Stimulated activated CD4-positive, alpha-beta T cell treated with anti-CD3 and anti-CD28 coated beads, TNF-alpha, amount 100 ng/mL, for 1 hour (primary cell): ENCODE data around the gene EFHC2.
"Not testable (repeated sequence)": the region's sequence is repeated elsewhere in the genome, so short reads cannot be mapped to it uniquely, and the experiment has no call there.

Experiments used
- DNase-seq, 3 donors: peaks; one replicate each; pipeline ENCODE4 v3.0.0-alpha.2; 2020; ENCODE audit warnings: low read depth in 3 of 3, low spot score in 1 of 3

Gene EFHC2

DNA sequence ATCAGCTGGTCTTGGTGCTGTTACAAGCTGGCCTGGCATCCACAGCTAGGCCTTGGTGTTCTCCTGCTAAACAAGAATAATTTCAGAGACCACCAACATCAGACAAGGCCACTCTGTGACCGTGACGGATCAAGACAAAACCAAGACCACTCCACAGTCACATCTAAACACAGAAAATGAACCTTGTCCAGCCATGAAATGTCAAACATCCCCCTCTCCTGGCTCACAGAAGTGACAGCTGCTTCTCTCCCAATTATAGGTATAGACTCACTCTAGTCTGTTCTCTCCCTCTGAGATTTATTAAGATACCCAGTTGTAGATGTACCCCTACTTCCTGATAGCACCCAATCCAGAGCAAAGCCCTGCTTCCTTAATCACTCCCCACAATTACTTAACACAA is 40.4 kb downstream of the EFHC2 start:
- no peak for DNase-seq

DNA sequence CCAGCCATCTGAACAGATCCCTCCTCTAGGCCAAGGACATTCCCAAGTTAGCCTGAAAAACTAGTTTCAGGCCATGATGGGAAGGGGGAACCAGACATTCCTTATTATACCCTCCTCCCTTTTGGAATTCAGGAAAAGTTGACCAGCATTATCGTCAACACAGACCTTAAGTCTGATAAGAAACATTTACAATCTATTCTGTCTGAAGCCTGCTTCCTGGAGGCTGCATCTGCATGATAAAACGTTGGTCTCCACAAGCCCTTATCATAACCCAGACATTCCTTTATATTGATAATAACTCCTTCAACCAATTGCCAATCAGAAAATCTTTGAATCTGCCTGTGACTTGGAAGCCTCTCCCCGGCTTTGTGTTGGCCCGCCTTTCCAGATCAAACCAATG is 44.3 kb downstream of the EFHC2 start:
- DNase-seq = no peak

DNA sequence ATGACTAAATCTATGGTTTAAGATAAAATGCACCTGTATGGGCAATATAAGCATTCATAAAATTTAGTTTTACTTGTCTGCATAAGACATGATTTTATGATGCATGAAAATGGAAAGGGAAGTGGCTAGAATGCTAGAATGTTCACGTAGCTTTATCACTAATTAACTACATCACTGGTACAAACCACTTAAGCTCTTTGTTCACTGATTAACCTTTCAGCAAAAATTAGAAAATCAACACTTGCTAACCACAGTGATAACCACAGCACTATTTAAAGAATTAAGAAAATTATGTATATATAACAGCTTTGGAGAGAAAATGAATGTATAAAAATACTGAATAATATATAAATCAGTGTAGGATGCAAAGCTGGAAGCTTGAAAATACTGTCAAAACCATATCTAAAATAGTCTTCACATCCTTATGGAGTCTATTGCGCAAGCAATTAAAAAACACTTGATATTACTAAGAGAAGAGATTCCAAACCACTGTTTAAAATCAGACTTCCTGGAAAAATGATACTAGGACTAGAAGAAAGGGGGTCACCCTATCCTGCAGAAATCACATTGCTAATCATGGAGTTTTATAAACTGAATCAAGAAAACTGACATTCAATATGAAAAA is 51.9 kb downstream of the EFHC2 start:
- DNase-seq = no peak

DNA sequence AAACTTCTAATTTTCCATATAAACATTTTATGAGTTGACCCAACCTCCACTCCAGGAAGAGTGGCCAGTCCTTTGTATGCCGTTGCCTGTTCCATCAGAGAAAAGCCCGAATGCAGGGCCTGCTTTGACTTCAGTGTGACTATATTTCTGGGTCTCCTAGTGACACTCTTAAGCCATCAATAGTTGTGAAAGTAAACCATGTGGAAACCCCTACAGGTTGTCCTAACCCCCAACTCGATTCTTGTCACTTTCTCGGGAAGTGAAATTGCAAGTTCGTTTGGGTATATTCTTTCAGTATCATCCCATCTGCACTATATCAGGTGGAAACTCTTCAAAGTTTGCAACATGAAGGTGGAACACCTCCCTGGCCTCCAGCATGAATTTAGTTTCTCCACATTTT is 52.8 kb downstream of the EFHC2 start:
- no peak for DNase-seq

DNA sequence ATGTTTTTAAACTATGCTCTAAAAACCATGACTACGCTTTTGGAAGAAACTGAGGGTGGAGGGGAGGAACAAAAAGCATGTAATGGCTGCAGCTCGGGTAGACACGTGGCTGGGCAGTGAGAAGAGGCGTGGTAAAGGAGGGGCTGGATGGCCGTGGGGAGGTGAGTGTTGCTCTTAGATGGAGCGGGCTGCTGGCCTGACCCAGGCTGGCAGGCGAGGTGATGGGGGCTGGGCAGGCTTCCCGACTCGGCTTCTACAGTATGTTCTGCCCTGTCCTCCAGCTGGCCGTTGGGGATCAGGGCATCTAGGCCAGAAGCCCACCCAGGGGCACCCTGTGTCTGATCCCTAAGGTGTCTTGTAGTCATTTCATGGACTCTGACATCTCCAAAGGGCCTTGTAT is 60.7 kb downstream of the EFHC2 start:
- no peak for DNase-seq

DNA sequence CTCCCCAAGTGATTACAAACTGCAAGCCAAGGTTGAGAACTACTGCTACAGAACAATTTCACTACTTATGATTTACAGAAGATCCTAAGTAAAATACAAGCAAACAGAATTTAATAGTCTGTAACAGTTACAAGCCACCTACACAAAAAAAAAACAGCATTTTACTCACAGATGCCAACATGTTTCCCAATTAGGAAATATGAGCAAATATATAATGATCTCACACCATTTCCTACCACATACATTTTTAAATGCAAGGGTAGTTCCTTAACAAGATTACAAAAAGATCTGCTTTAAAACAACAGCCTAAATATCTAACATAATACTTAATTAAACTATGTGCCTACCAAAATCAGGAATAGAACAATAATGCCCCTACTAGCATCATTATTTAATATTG is 63.4 kb downstream of the EFHC2 start:
- DNase-seq = no peak

DNA sequence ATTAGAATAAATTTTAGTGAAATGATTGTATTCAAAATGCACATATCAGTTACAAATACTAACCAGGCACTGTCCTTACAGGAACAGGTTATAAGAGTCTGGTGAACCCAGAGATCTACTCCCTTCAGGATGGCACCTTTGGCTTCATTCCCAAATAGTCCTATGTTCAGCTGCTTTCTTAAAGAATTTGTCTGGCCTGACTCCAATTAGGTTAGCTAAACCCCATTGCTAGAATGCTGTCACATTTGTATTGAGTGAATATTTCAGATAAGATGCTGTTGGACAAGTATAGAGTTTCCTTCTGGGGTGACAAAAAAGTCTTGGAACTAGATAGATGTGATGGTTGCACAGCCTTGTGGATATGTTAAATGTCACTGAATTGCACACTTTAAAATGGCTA is 69.4 kb downstream of the EFHC2 start:
- DNase-seq = no peak

DNA sequence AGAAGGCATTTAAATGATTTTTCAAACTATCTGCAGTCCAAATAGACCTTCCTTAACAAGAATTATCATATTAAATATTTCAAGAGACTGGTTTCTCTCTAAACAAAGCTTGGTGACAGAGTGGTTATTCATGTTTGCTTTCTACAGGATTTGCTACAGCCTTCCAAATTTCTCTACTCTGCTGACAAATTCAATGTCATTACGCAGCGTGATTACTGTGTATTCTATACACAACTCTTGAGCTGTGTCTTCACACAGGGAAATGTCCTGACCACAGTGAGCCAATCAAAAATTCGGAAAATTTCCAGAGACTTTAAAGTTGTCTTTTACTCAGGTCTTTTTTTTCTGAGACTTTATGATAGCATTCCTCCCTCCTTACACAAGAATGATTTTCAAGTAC is 75.6 kb downstream of the EFHC2 start:
- DNase-seq = no peak

DNA sequence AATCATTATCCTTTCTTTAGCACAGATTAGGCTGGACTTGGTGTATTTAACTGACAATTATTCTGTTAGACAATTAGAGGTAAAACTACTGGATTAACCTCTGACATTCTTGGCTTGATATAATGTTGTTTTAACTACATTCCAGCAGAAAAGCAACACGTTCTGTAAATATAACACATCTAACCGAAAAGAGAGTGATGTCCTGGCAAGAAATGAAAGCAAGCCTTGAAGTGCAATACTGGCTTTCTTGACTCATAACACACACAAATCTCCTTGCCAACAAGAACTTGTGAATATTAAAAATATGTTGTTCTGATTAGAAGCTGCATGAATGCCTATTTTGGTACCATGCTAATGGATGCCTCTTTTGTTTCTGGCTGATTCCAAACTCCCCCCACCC is 76.4 kb downstream of the EFHC2 start:
- DNase-seq = no peak

DNA sequence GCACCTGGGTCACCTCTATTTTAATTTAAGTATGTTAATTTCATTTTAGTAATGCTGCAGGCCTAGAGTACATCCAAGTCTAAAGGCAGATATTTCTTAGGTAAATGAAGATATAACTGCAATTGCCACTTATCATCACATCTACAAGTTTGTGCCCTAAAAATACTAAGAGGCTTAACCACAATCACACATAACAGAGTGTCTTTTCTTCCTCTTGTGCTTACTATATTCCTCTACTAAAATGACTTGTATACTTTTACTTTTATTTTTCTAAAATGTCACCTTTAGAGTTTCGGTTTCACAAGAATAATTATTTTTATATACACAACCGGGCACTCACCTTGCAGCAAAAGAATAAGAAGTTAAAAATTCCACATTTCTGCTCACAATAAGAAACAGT is 77.9 kb downstream of the EFHC2 start:
- no peak for DNase-seq

DNA sequence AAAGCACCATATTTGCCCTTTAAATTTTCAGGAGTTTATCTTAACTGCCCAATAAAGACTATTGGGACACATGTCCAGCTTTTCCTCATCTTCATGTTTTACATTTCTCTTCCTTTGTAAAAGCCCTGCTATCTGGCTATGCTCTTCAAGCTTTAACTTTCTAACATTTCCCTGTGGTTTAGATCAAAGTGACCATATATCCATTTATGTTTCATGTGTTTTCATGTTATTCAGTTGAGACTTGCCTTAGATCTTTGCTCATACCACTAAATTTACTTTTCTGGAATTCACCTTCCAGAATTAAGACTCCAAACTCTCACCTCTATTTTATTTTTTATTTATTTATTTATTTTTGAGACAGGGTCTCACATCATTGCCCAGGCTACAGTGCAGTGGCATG is 78.5 kb downstream of the EFHC2 start:
- DNase-seq = no peak

DNA sequence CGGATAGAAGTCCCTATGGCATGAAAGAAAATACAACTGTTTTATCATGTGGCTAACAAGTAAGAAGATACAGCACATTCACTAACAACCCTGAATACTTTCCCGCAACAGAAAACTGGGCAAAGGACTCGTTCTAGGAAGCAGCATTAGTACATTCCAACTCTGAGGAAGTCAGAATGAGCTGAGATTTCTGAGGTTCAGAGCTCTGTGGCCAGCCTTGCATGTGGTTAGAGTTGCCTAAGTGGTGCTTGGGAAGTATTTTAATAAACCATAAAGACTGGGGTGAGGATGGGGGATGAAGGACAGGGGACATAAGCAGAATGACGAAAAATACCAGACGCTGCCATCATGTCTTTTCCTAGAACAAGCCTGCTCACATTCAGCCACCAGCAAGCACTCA is 82.2 kb downstream of the EFHC2 start:
- no peak for DNase-seq

DNA sequence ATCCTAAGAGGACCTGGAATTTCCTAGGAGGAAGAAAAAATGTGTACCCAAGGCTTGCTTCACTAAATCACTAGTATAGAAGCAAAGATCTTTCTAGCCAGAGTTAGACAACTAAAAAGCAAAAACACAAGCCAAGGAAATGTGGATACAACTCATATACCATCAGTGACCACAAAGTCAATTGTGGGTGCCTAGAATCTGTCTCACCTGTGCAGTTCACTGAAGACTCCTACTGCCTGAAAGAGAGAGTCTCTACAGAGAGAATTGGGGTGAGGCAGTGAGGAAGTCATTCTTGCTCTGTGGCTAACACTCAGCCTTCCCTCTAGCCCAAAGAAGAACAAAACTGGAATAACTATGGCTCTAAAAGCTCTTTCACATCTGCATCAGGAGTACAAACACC is 82.9 kb downstream of the EFHC2 start:
- DNase-seq = no peak

DNA sequence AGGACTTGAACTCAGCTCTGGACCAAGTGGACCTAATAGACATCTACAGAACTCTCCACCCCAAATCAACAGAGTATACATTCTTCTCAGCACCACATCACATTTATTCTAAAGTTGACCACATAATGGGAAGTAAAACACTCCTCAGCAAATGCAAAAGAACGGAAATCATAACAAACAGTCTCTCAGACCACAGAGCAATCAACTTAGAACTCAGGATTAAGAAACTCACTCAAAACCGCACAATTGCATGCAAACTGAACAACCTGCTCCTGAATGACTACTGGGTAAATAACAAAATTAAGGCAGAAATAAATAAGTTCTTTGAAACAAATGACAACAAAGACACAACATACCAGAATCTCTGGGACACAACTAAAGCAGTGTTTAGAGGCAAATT is 87.7 kb downstream of the EFHC2 start:
- DNase-seq = not testable (repeated sequence)

DNA sequence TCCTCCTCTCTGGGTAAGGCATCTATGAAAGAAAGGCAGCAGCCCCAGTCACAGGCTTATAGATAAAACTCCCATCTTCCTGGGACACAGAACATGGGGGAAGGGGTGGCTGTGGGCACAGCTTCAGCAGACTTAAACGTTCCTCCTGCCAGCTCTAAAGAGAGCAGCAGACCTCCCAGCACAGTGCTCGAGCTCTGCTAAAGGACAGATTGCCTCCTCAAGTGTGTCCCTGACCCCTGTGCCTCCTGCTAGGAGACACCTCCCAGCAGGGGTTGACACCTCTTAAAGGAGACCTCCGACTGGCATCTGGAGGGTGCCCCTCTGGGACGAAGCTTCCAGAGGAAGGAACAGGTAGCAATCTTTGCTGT is 89.9 kb downstream of the EFHC2 start:
- DNase-seq = no peak

DNA sequence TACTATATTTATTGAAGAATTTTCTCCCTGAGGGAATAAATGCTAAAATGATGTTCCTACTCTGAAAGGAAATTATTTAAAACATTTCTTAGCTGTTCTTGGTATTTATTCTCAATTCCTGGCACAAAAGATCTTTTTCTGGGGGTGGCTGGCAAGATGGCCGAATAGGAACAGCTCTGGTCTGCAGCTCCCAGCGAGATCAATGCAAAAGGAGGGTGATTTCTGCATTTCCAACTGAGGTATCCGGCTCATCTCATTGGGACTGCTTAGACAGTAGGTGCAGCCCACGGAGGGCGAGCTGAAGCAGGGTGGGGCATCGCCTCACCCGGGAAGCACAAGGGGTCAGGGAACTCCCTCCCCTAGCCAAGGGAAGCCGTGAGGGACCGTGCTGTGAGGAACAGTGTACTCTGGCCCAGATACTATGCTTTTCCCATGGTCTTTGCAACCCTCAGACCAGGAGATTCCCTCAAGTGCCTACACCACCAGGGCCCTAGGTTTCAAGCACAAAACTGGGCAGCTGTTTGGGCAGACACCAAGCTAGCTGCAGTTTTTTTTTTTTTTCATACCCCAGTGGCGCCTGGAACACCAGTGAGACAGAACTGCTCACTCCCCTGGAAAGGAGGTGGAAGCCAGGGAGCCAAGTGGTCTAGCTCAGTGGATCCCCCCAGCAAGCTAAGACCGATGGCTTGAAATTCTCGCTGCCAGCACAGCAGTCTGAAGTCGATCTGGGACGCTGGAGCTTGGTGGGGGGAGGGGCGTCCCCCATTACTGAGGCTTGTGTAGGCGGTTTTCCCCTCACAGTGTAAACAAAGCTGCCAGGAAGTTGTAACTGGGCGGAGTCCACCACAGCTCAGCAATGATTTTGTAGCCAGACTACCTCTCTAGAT is 90.5 kb downstream of the EFHC2 start:
- peak in 2 of 3 donors; percentile 31 to 43 for DNase-seq

DNA sequence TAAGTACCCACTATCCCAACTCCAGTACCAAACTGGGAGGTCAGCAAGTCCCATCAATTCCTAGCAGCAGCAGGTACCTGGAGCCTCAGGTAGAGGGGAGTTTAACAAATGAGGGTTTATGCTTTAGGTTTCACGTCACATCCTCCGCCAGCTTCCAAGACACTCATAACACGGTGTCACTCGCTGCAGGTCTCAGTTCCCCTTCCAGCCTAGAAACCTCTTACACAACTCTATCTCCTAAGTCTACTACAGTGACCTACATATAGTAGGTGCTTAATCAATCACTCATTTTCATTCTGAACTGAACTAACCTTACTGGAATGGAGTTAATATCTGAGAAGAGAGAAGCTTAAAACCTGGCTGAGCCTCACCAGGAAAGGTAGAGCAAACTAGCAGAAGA is 96.0 kb downstream of the EFHC2 start:
- DNase-seq = no peak

DNA sequence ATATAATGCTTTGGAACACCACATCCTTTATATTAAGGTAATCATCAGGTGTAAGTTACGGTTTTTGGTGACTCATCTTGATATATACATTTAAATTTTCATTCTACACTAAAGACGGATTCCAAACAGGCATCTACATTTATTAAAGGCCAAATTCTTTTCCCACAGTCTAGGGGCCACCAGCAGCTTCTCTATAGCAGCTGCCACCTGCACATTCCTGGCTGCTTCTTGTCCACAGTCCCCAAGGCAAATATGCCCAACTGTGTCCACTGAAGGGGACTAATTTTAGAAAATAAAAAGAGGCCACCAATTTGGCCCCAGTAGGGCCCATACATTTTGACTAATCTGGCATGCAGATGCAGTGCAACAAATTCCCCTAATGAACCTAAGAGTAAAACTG is 96.6 kb downstream of the EFHC2 start:
- no peak for DNase-seq

DNA sequence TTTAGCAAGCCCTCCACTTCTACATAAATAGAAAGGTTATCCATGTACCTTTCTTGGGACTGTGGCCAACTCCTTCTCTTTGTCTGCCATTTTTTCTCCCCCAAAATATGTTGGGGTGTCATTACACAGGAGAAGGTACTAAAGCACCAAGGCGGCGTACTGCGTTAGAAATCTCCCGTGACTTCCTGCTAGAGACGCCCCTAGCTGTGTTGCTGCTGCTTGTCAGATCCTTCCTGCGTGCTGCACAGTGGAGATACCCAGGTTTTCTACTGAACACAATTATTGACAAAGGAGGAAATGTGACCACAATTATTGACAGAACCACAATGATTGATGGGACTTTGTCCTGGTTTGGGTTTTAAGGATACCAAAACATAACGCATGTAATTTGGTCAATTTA is 97.7 kb downstream of the EFHC2 start:
- DNase-seq = no peak

DNA sequence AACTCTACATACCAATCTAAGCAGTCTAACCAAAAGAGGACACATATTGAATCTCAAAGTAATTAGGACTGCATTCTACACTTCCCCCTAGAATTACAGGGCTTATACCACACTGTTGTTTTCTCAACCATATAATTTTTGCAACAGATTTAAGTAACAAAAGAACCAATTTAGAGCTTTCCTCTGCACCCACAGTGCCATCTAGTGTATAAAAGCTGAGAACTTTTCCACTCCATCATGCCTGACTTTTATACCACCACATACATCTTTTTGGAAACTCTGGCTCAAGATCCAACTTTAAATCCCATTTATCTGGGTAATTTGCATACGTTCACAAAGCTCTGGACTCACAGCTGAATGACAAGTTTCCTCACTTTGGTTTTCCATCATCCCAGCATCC is 99.5 kb downstream of the EFHC2 start:
- DNase-seq = no peak

DNA sequence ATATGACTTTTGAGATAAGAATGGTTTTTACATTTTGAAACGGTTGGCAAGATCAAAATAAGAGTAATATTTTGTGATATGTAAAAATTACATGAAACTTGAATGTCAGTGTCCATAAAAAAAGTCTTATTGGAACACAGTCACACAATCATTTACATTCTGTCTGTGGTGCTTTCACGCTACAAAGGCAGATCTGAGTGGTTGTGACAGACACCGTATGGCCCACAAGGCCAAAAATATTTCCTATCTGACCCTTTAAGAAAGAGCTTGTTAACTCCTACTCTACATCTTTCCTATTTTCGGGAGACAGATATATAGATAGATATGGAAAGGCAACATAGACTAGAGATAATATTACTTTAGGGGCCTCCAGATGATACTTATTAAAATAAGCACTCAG is 101.9 kb downstream of the EFHC2 start:
- DNase-seq = no peak

DNA sequence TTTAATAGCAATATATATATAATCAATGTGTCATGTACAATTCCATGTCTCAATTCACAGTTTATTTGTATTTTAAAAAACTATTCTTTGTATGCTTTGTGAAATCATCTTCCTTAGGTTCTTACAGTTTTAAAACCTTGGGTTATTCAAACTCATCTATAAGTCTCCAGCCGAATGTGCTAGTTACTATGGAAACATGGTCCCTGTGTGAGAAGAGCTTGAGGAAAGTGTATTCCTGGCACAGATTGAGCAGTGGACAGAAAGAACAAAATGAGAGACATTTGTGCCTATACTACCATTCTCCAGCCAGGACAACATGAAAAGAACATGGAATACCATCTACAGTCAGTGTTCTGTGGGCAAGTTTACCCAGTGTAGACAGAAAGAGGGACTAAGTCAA is 103.4 kb downstream of the EFHC2 start:
- DNase-seq = no peak

DNA sequence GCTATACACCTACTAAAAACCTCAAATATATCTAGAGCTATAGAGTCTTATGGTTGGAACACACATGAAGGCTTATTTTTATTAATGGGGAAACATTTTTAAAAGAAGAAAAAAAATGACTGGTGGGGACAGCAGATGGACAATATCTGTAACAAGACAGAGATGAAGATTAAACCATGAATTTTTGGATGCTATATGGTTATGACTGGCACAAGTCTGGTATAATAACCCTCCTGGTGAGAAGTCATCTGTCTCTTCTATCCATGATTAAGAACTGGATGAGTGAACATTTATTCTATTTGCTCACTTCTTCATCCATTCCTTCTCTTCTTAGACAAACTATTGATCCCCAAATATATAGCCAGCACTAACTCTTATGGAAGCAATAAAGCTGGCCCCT is 104.4 kb downstream of the EFHC2 start:
- DNase-seq = no peak
